VCaP (cell line): ENCODE results near the gene PEX14.

Experiments
- H3K27ac ChIP-seq: fragments of 450-650 bp; 2 replicates; pipeline ENCODE4 v1.5.1; 2017
- CTCF ChIP-seq: fragments of 450-650 bp; conservative IDR thresholded peaks from 2 replicates; pipeline ENCODE4 v1.5.1; 2017; ENCODE audit warnings: mild to moderate bottlenecking, moderate library complexity

The PEX14 gene

GRCh38 chr1:10671622-10672342 is 197.0 kb downstream of the PEX14 start:
- no peak for TF ChIP-seq CTCF
- peak overlapping the region; percentile 98 for H3K27ac ChIP-seq

- peak overlapping the region; percentile 98 for H3K27ac ChIP-seq
- no peak for TF ChIP-seq CTCF
Measured at GRCh38 chr1:10672343-10673050, 197.7 kb downstream of the PEX14 start.

GRCh38 chr1:10673109-10673711 is 198.5 kb downstream of the PEX14 start:
- TF ChIP-seq CTCF: no peak
- H3K27ac ChIP-seq: peak overlapping the region; percentile 98

- peak overlapping the region; percentile 98 for H3K27ac ChIP-seq
Measured at GRCh38 chr1:10674222-10674621, 199.5 kb downstream of the PEX14 start.

GRCh38 chr1:10674700-10675609 is 200.2 kb downstream of the PEX14 start:
- no peak for TF ChIP-seq CTCF
- peak overlapping the region; percentile 98 for H3K27ac ChIP-seq

More at GRCh38 chr1:10674222-10674621, 199.5 kb downstream of the PEX14 start:
- no peak for TF ChIP-seq CTCF

- TF ChIP-seq CTCF: no peak
- peak overlapping the region; percentile 98 for H3K27ac ChIP-seq
Measured at GRCh38 chr1:10675813-10676212, 201.1 kb downstream of the PEX14 start.
